ENCODE results near the gene ARID2.

ARID2 gene

GRCh38 chr12:45729233-45730083 lies at the start of gene ARID2:
Gene ARID2 (plus strand): TSS chr12:45729706. CDS start chr12:45729837, 131 bp downstream.
- peak; percentile 72 for DNase-seq (ENCODE audit: low read depth)

- no peak for DNase-seq (ENCODE audit: low read depth)
Observed at GRCh38 chr12:45680362-45680761, 49.1 kb upstream of the ARID2 start.

- no peak for DNase-seq (ENCODE audit: low read depth)
Observed at GRCh38 chr12:45681465-45681864, 48.0 kb upstream of the ARID2 start.

- no peak for DNase-seq (ENCODE audit: low read depth)
Observed at GRCh38 chr12:45685680-45686079, 43.8 kb upstream of the ARID2 start.

- DNase-seq (ENCODE audit: low read depth): no peak
Observed at GRCh38 chr12:45687081-45688015, 42.2 kb upstream of the ARID2 start.

GRCh38 chr12:45688183-45688582 lies 41.3 kb upstream of the ARID2 start:
- DNase-seq (ENCODE audit: low read depth): no peak

GRCh38 chr12:45695035-45695434 lies 34.5 kb upstream of the ARID2 start:
- no peak for DNase-seq (ENCODE audit: low read depth)

GRCh38 chr12:45695606-45696005 lies 33.9 kb upstream of the ARID2 start:
- no peak for DNase-seq (ENCODE audit: low read depth)

- no peak for DNase-seq (ENCODE audit: low read depth)
Observed at GRCh38 chr12:45696049-45696448, 33.5 kb upstream of the ARID2 start.

GRCh38 chr12:45697371-45697770 lies 32.1 kb upstream of the ARID2 start:
- no peak for DNase-seq (ENCODE audit: low read depth)

- no peak for DNase-seq (ENCODE audit: low read depth)
Observed at GRCh38 chr12:45701296-45701695, 28.2 kb upstream of the ARID2 start.

- peak; percentile 50 for DNase-seq (ENCODE audit: low read depth)
Observed at GRCh38 chr12:45703942-45704341, 25.6 kb upstream of the ARID2 start.

- DNase-seq (ENCODE audit: low read depth): no peak
Observed at GRCh38 chr12:45704968-45705367, 24.5 kb upstream of the ARID2 start.

- DNase-seq (ENCODE audit: low read depth): no peak
Observed at GRCh38 chr12:45705404-45705803, 24.1 kb upstream of the ARID2 start.

- no peak for DNase-seq (ENCODE audit: low read depth)
Observed at GRCh38 chr12:45707241-45707857, 22.2 kb upstream of the ARID2 start.

GRCh38 chr12:45708363-45708762 lies 21.1 kb upstream of the ARID2 start:
- DNase-seq (ENCODE audit: low read depth): no peak

- DNase-seq (ENCODE audit: low read depth): no peak
Observed at GRCh38 chr12:45708901-45709300, 20.6 kb upstream of the ARID2 start.

GRCh38 chr12:45712319-45712718 lies 17.2 kb upstream of the ARID2 start:
- DNase-seq (ENCODE audit: low read depth): no peak

GRCh38 chr12:45713078-45713477 lies 16.4 kb upstream of the ARID2 start:
- DNase-seq (ENCODE audit: low read depth): peak; percentile 28

- no peak for DNase-seq (ENCODE audit: low read depth)
Observed at GRCh38 chr12:45718306-45718705, 11.2 kb upstream of the ARID2 start.

- DNase-seq (ENCODE audit: low read depth): no peak
Observed at GRCh38 chr12:45720069-45720468, 9.4 kb upstream of the ARID2 start.

GRCh38 chr12:45721369-45721768 lies 8.1 kb upstream of the ARID2 start:
- DNase-seq (ENCODE audit: low read depth): no peak

Data from ELR (cell line).